ENCODE data around the gene EIF4G3.
"Not testable (repeated sequence)": the region's sequence is repeated elsewhere in the genome, so short reads cannot be mapped to it uniquely, and the experiment has no call there.

Gene EIF4G3

DNA sequence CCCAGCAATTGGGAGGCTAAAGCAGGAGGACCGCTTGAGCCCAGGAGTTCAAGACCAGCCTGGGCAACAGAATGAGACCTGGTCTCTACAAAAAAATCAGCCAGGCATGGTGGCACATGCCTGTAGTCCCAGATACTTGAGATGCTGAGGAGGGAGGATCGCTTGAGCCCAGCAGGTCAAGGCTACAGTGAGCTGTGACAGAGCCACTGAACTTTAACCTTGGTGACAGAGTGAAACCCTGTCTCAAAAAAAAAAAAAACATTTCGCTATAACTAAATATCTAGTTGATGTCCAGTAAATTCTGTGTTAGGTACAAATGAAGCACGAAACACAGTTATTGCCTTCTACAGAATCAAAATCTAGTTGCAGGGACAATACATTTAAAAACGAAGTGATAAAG is 293.9 kb downstream of the EIF4G3 start:
- DNase-seq (ENCODE audit: low read depth, low spot score) = no peak

DNA sequence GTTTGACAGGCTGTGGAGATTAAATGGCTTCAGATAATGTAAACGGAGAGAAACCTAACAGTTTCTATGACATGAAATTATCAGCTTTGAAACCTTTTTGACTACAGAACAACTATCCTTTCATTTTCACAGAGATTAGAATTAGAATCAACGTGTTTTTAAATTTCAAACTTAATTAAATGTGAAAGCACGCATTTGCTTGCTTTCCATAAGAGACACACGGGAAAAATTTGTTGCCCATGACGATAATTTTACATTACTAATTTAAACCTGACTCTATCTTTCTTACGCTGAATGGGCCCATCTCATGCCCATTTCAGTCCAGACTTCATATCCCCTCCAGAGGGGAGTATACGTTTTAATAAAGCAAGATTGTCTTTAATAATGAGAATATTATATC is 297.9 kb downstream of the EIF4G3 start:
- no peak for DNase-seq (ENCODE audit: low read depth, low spot score)

DNA sequence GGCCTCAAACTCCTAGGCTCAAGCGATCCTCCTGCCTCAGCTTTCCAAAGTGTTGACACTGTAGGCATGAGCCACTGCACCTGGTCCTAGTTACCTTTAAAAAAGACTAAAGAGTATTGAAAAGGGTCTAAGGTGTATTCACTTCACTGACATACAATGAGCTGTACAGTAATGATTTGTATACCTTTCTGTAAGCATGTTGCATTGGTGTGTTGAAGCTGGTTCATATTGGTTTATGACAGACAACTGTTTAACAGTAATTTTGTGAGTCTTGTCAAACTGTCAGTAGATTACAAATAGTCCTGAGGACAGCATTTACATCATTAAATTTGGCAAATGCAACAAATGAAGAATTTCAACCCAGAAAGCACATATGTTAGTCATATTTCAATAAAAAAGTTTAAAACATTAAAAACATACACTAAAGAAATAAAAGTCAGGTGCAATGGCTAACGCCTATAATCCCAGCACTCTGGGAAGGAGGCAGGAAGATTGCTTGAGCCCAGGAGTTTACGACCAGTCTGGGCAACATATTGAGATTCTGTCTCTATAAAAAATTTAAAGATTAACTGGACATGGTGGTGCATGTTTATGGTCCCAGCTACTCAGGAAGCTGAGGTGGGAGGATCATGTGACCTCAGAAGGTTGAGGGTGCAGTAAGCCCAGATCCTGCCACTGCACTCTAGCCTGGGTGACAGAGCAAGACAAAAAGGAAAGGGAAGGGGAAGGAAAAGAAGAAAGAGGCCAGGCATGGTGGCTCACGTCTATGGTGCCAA is 301.3 kb downstream of the EIF4G3 start:
- no peak for DNase-seq (ENCODE audit: low read depth, low spot score)

DNA sequence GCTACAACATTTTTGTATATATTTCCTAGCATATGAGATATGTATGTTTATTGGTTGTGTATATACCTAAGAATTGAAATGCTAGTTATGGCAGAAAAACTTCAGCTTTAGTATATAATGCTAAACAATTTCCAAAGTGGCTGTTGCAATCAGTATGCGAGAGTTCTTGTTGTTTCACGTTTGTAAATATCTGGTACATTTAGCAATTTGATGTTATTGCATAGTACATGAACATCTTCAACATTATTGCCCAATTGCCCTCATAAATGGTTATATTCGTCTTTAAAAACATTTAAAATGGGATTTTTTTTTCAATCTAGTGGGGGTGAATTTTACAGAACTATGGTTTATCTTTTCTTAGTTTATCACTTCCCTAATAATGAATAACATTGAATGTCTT is 303.4 kb downstream of the EIF4G3 start:
- no peak for DNase-seq (ENCODE audit: low read depth, low spot score)

DNA sequence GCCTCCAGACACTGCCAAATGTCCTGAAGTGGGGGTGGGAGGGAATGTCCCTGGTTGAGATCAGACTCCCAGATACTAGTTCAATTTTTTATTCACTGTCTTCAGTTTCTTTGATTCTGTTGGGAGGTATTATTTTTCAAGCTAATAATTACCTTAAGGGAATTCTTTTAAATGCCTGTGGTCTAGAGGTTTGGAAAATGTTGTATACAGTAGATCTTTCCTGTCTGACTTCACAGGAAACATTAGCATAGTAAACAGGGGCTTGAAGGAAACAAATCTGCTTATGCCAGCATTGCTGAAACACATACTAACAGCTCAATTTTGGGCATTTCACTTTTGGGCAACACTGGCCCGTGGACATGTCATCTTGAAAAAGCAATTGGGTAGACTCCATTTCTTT is 305.3 kb downstream of the EIF4G3 start:
- DNase-seq (ENCODE audit: low read depth, low spot score) = no peak

DNA sequence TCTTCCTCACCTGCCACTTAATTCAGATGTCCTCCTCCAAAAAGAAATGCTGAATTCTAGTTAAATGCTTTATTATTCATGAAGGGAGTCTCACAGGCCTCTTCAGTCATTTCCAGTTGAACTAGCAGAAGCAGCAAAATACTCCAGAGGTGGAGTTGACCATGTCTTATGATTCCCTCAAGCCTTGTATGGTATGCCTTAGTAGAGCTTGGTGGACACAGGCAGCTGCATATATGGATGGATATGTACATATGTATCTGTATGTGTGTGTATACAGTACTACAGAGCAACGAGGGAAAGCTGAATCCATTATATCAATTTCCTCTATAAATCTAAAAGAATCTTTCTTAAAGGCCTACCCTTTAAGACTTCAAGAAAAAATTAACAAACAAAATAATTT is 306.0 kb downstream of the EIF4G3 start:
- no peak for DNase-seq (ENCODE audit: low read depth, low spot score)

DNA sequence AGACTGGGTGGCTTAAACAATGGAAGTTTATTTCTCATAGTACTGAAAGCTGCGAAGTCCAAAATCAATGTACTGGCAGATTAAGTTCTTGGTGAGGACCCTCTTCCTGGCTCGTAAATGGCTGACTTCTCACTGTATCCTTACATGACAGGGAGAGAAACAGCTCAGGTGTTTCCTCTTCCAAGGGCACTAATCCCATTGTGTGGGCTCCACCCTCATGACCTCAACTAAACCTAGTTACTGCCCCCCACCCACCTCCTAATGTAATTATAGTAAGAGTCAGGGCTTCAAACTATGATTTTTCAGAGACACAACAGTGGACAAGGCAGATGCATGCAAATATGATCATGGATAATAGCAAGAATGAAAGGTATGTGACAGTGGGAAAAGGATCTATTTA is 308.4 kb downstream of the EIF4G3 start:
- no peak for DNase-seq (ENCODE audit: low read depth, low spot score)

DNA sequence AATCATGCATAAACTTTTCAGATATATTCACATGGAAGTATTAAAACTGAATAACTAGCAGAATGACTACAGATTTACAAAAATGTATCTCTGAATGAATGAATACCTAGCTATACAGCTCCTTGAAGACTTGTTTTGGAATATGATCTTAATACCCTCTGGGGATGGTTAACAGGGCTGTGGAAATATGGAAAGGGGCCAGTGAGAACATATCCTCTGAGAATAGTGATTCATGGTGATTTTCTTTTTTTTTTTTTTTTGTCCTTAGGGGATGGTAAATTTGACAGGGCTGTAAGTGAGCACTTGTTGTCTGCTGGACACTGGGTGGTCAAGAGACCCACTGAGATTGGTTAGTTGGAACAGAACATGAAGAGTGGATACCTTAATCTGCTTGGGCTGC is 308.9 kb downstream of the EIF4G3 start:
- DNase-seq (ENCODE audit: low read depth, low spot score) = no peak

DNA sequence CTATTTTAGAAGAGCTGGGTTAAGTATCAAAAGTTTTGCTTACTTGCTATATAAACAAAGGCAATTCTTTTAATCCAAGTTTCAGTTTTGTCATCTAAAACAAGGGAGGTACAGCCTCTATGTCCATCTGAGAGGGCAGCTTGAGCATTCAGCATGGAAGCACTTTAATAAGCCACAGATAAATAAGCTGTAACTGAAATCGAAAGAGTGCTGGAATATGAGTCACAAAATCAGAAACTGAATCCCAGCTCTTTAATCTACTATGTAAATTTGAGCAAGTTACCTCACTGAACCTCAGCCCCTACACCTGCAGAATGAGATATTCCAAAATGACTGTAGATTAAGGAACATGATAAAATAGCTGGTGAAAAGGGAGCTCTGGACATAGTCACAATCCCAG is 309.6 kb downstream of the EIF4G3 start:
- no peak for DNase-seq (ENCODE audit: low read depth, low spot score)

DNA sequence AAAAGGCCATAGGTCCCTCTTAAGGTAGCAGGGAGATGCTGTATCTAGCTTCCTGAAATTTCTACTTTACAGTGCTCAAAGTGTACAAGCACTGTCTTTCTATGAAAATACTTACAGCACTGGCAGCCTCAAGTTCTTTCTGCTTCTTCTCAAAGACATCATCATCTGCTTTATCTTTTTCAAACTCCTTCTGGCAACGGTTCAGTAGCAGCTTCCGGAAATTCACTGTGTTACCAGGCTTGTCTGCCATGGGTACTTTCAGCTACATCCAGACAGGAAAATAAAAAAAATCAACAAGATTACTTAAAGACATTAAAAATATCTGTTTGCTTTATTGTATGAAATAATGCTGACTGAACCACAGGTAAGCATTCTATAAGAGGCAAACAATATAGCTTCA is 311.7 kb downstream of the EIF4G3 start:
- DNase-seq (ENCODE audit: low read depth, low spot score) = no peak

DNA sequence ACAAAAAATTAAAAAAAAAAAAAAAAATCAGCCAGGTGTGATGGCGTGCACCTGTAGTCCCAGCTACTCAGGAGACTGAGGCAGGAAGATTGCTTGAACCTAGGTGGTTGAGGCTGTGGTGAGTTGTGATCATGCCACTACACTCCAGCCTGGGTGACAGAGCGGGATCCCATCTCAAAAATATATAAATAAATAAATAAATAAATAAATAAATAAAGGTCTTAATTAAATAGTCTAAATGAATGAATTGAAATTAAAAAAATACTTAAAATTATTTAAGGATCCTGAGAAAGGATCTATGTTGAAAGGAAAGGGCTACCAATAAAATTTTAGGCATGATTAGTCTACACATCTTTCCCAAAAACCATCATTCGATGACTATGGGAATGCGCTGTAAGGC is 322.2 kb downstream of the EIF4G3 start:
- no peak for DNase-seq (ENCODE audit: low read depth, low spot score)

DNA sequence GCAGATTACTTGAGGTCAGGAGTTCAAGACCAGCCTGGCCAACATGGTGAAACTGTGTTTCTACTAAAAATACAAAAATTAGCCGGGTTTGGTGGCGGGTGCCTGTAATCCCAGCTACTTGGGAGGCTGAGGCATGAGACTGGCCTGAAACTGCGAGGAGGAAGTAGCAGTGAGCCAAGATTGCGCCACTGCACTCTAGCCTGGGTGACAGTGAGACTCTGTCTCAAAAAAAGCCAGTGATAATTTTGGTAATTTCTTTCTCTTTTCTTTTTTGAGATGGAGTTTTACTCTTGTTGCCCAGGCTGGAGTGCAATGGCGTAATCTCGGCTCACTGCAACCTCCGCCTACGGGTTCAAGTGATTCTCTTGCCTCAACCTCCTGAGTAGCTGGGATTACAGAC is 324.9 kb downstream of the EIF4G3 start:
- DNase-seq (ENCODE audit: low read depth, low spot score) = not testable (repeated sequence)

DNA sequence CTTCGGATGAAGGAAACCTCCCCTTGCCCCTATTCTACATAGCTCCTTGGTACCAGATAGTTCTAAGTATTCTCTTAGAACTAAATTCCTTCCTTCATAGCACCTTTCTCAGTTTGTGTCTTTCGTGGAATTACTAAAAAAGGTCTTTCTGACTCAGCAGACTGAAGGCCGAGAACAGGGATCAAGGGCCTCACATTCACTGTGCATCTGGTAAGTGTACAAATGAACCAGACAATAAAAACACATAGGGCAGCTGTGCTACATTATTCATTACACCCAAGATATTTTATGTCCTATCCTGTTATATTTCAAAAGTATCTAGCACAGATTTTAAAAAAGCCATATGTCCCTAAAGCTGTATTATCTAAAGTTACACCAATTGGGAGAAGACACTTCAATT is 326.7 kb downstream of the EIF4G3 start:
- DNase-seq (ENCODE audit: low read depth, low spot score) = no peak

DNA sequence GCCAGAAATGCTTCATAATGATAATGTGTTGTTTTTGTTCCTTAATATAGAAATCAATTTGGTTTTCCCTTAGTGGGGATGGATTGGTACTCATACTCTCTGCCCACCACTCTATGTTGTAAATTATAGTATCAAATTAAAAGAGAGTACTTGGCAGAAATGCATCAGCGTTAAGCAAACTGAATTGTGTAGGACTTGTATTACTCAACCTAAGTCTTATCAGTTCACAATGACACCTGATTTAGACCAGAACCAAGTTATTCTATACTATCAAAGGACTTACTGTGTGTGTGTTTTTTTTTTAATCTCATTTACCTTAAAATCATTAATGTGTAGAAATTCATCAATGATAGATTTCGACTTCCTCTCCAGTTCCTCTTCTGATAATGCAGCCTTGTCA is 327.6 kb downstream of the EIF4G3 start:
- DNase-seq (ENCODE audit: low read depth, low spot score) = no peak

DNA sequence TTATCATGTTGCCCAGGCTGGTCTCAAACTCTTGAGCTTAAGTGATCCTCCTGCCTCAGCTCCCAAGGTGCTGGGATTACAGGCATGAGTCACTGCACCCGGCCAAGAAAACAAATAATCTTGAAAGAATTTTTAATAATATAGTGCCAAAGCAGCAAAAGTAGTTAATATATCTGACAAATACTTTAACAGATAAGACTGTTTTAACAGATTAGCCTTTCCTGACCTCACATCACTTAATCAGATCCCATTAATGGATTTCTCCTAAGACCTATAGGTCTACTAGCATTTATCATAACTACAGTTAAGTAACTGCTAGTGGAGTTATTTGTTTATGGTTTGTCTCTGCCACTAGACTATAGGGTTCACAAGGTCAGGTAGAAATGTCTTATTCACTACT is 328.5 kb downstream of the EIF4G3 start:
- DNase-seq (ENCODE audit: low read depth, low spot score) = no peak

DNA sequence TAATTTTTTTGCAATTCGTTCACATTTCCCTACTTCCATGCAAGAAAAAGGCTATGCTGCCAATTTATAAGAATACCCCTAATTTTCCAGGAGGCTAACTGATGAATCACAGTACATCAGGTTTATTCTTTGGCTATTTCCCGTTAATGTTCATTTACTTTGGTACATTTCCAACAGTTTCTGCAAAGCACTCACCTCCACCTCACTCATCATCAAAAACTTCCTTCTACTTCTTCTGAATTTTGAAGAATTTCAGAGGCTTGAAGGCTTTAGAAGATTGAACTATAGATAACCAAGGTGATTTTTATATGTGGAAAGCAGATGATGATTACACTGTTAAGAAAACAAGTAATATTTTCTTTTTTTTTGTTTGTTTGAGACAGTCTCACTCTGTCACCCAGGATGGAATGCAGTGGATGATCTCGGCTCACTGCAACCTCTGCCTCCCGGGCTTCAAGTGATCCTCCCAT is 329.1 kb downstream of the EIF4G3 start:
- DNase-seq (ENCODE audit: low read depth, low spot score) = no peak

DNA sequence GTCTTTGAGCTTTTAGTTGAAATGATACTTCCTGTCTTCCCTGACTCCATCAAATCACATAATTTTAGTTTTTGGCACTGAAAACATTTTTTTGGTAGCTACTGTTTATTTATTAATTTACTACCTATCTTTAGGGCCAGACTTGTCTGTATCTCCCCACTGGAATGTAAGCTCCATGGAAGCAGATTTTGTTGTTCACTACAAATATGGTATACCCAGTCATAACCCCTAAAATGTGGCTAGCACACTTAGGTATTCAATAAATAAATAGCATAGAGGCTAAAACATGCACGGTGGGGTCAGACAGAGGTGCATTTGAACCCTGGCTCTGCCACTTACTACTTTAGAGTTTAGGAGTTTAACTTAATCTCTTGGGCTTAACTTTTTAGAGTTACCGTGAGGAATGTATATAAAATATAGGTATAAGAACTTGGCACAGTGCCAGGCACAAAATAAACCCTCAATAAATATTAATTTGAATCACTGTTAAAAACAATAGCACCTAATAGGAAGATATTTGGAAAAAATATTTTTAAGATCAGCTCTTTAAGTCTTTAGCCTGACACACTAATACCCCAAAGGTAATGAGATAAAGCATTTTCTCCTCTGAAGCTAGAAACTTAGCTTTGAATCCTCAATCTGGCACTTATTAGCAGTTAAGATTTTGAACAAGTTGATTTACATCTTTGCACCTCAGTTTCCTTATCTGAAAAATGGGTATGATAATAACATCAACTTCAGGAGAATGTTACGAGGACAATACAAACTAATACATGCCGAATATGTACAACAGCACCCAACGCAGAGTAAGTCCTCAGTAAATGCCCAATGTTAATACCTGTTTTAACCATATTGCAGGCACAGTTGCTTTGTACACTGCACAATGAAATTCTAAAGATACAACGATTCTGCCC is 330.0 kb downstream of the EIF4G3 start:
- no peak for DNase-seq (ENCODE audit: low read depth, low spot score)

DNA sequence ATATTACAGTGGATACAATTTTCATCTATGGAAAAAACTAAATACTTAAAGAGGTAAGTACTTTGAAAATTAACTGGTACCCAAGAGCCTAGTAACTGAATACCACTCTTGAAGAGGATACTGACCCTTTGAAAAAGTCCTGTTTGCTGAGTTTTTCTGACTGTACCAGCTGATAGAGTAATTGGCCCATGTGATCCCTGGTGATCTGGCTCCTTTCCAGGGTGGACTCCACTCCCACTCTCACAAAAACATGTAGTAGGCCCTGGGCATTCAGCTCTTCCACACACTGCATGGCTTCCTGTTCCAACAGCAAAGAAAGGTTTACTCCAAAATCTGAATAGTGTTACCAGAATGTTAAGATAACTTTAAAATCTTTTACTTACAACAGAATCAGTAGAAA is 336.0 kb downstream of the EIF4G3 start:
- no peak for DNase-seq (ENCODE audit: low read depth, low spot score)

DNA sequence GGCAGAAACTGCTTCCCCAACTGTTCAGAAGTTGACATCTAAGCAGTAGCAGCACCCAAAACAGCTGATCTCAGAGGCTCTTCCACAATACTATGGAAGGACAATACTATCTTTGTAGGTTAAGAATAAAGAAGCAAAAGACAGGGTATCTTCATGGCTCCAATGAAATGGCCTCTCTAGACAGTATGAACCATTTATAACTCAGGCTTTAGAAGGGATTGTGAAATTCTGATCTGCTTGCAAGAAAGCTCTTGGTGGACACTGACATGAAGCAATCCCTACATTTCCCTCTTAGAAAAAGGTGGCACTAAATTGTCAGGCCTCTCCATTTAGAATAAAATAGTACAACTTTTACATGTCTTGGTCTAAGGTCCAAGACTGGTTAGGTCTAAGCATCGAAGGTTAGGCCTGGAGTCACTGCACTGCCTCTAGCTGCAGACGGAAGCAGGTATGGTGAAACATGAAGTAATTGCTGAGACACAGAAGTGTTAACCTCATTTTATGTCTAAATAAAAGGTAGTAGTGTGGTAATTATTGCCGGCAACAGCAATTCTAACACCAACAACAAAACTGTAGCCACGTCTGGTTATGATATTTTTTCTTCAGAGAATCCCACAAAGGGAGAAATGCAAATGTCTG is 339.0 kb downstream of the EIF4G3 start:
- no peak for DNase-seq (ENCODE audit: low read depth, low spot score)

DNA sequence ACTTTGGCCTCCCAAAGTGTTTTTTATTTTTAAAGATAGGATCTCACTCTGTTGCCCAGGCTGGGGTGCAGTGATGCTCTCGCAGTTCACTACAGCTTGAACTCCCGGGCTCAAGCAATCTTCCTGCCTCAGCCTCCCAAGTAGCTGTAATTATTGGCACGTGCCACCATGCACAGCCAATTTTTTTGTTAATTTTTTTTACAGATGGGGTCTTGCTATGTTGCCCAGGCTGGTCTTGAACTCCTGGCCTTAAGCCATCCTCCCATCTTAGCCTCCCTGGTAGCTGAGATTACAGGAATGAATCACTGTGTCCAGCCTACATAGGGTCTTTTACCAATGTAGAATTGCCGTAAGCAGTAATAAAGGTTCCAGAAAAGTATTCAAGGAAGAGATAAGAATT is 340.5 kb downstream of the EIF4G3 start:
- DNase-seq (ENCODE audit: low read depth, low spot score) = no peak

DNA sequence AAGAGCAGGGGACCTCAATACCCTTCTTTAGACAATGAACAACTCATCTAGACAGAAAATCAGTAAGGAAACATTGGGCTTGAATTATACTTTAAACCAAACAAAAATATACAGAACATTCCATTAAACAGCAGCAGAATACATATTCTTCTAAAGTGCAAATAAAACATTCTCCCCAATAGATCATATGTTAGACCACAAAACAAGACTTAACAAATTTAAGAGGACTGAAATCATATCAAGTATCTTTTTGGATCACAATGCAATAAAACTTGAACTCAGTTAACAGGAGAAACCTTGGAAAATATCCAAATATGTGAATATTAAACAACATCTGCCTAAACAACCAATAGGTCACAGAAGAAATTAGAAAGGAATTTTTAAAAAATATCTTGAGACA is 341.9 kb downstream of the EIF4G3 start:
- DNase-seq (ENCODE audit: low read depth, low spot score) = no peak

DNA sequence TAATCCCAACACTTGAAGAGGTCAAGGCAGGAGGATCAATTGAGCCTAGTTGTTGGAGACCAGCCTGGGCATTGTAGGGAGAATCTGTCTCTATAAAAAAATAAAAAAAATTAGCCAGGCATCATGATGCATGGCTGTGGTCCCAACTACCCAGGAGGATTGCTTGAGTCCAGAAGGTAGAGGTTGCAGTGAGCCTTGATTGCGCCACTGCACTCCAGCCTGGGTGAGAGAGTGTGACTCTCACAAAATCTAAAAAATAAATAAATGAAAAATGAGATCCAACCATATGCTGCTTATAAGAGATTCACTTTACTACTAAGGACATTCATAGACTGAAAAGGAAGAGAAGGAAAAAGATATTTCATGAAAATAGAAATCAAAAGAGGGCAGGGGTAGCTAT is 342.5 kb downstream of the EIF4G3 start:
- no peak for DNase-seq (ENCODE audit: low read depth, low spot score)
